ENCODE measurements around the gene MYOF. TPM values are rescaled to one million over a fixed set of nuclear protein-coding genes. Genes with fewer than 3 reads are reported as not detected.

MYOF gene
- polyA plus RNA-seq, 1 of the 3 experiments (the other 2 are of a cell fraction), result 103 TPM

- TF ChIP-seq GATA2 (CRISPR knock-in tag; IDR thresholded peaks at IDR 0.05) (no peak), JUND (IDR thresholded peaks at IDR 0.05) (no peak), RFX5 (IDR thresholded peaks at IDR 0.05; ENCODE audit: low read length) (no peak)
Measured at GRCh38 chr10:93445978-93446720, 36.0 kb downstream of the MYOF start (continued).

GRCh38 chr10:93445097-93445960 lies 36.8 kb downstream of the MYOF start:
- peak; percentile 80 for DNase-seq
- CTCF ChIA-PET, result interaction anchor here (0.9 to 3.4 kb wide), 6 partner anchors 15 to 93 kb away, joined by 3 to 23 read pairs (median 4); partner anchors contain the start of gene MYOF
- 13% methylated on average over 8 of the region's 8 CpGs for WGBS (ENCODE audit: low lambda C conversion rate)
- peak overlapping the region; percentile 74 for H3K9ac ChIP-seq
- no peaks in the 10 kb centered on the region for H3K9me2 ChIP-seq
- peaks cover 54% of the 10 kb centered on the region for H3F3A ChIP-seq (replicated peaks; ENCODE audit: insufficient read depth)
- no peaks in the 10 kb centered on the region for H4K20me1 ChIP-seq (ENCODE audit: insufficient read depth)
- H3K27ac ChIP-seq (ENCODE audit: low read depth in 2 of 2, low read length in 1 of 2), result peak overlapping the region; percentile 78 to 100
- no peaks in the 10 kb centered on the region for H3K9me3 ChIP-seq
- POLR2A ChIA-PET, result no interaction called here
- no peak overlapping the region for H2AFZ ChIP-seq (ENCODE audit: low read depth)
- H3K79me2 ChIP-seq (ENCODE audit: insufficient read depth), result peaks cover 75% of the 10 kb centered on the region
- peak overlapping the region; percentile 66 for H3K4me2 ChIP-seq
- peaks cover 0 to 42% of the 10 kb centered on the region in 2 experiments for H3K36me3 ChIP-seq (replicated peaks in 1 of 2; ENCODE audit: control insufficient read depth in 1 of 2, insufficient read depth in 2 of 2, low read length in 1 of 2)
- peaks cover 15 to 41% of the 10 kb centered on the region in 2 experiments for H3K4me1 ChIP-seq (ENCODE audit: control insufficient read depth in 1 of 2, insufficient read depth in 2 of 2, low read depth in 1 of 2, low read length in 1 of 2)
- no peaks in the 10 kb centered on the region for H3K27me3 ChIP-seq (ENCODE audit: insufficient read depth)
- H3K4me3 ChIP-seq (ENCODE audit: low read depth in 2 of 2, low read length in 1 of 2), result no peak overlapping the region; a peak in 1 of 4 replicates
- TF ChIP-seq, protein P1, sequence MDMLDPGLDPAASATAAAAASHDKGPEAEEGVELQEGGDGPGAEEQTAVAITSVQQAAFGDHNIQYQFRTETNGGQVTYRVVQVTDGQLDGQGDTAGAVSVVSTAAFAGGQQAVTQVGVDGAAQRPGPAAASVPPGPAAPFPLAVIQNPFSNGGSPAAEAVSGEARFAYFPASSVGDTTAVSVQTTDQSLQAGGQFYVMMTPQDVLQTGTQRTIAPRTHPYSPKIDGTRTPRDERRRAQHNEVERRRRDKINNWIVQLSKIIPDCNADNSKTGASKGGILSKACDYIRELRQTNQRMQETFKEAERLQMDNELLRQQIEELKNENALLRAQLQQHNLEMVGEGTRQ (IDR thresholded peaks at IDR 0.05; ENCODE audit: borderline replicate concordance, low read depth, low read length), result no peak
- TF ChIP-seq RFX5 (IDR thresholded peaks at IDR 0.05; ENCODE audit: low read length) (peak; percentile 75), EP300 (IDR thresholded peaks at IDR 0.05; ENCODE audit: borderline replicate concordance in 1 of 2, low read depth in 1 of 2, low read length in 1 of 2) (no peak), MAX (IDR thresholded peaks at IDR 0.05; ENCODE audit: low read depth) (peak; percentile 78), GABPA (IDR thresholded peaks at IDR 0.05; ENCODE audit: low read depth) (no peak), PBX3 (IDR thresholded peaks at IDR 0.05) (peak; percentile 37; the same call in 1 of the 2 replicates), MEF2A (IDR thresholded peaks at IDR 0.05; ENCODE audit: borderline replicate concordance, low read depth) (no peak), TAF1 (IDR thresholded peaks at IDR 0.05; ENCODE audit: borderline replicate concordance, low read depth, low read length) (no peak), YY1 (IDR thresholded peaks at IDR 0.05; ENCODE audit: low read depth) (no peak), CHD2 (IDR thresholded peaks at IDR 0.05; ENCODE audit: low read length, partially characterized antibody) (peak; percentile 41), MXI1 (IDR thresholded peaks at IDR 0.05; ENCODE audit: low read depth, low read length) (peak; percentile 86), NFIC (IDR thresholded peaks at IDR 0.05; ENCODE audit: borderline replicate concordance) (peak; percentile 68), RCOR1 (IDR thresholded peaks at IDR 0.05; ENCODE audit: low read length) (0 out of 2 replicates have a peak, but pooled peaks have one; percentile 8), IRF3 (IDR thresholded peaks at IDR 0.05; ENCODE audit: low read depth, low read length) (no peak), SMC3 (IDR thresholded peaks at IDR 0.05; ENCODE audit: low read depth, low read length) (no peak), FOXJ3 (CRISPR knock-in tag; IDR thresholded peaks at IDR 0.05) (0 out of 2 replicates have a peak, but pooled peaks have one; percentile 30), EZH2phosphoT487 (IDR thresholded peaks at IDR 0.05; ENCODE audit: borderline replicate concordance, low read depth) (no peak), CTCF (IDR thresholded peaks at IDR 0.05) (no peak), USF1 (IDR thresholded peaks at IDR 0.05; ENCODE audit: borderline replicate concordance, low read depth) (0 out of 2 replicates have a peak, but pooled peaks have one; percentile 17), FOXM1 (IDR thresholded peaks at IDR 0.05; ENCODE audit: low read depth) (no peak), POLR2AphosphoS5 (IDR thresholded peaks at IDR 0.05; ENCODE audit: low read depth, low read length) (no peak)

Data from SK-N-SH (cell line).